Testis (tissue), 3 donors: ENCODE measurements around the gene CDK15. TPM values are rescaled to one million over a fixed set of nuclear protein-coding genes. Genes with fewer than 3 reads are reported as not detected.
"Not testable (repeated sequence)": the region's sequence is repeated elsewhere in the genome, so short reads cannot be mapped to it uniquely, and the experiment has no call there.

Experiments used
- DNase-seq: peaks from one replicate; pipeline ENCODE4 v3.0.0-alpha.2; 2019
- H3K27ac ChIP-seq, 2 donors: fragments of 200-600 bp; sonication (generic); one replicate each; pipeline ENCODE4 v1.5.1; 2019
- H3K27me3 ChIP-seq: fragments of 200-600 bp; sonication (generic); one replicate; pipeline ENCODE4 v1.5.1; 2019
- H3K36me3 ChIP-seq: fragments of 200-600 bp; sonication (generic); one replicate; pipeline ENCODE4 v1.5.1; 2017; ENCODE audit warnings: low read depth; ENCODE audit errors: missing control alignments
- H3K4me1 ChIP-seq: fragments of 200-600 bp; sonication (generic); one replicate; pipeline ENCODE4 v1.5.1; 2019
- H3K4me3 ChIP-seq, 2 donors: fragments of 200-600 bp; sonication (generic); one replicate each; pipeline ENCODE4 v1.5.1; 2017 to 2019
- H3K9me3 ChIP-seq: fragments of 200-600 bp; sonication (generic); one replicate; pipeline ENCODE4 v1.5.1; 2017
- CTCF ChIP-seq, 3 experiments: fragments of 450-650 bp in 2 of 3; fragments of 200-600 bp in 1 of 3; sonication (generic) in 1 of 3; IDR thresholded peaks; one replicate each; pipeline ENCODE4 v1.5.1; 2016 to 2019; ENCODE audit warnings: antibody characterized with exemption in 3 of 3, mild to moderate bottlenecking in 2 of 3, moderate library complexity in 1 of 3
- POLR2A ChIP-seq: fragments of 450-650 bp; IDR thresholded peaks from one replicate; pipeline ENCODE4 v1.6.1; 2017; ENCODE audit warnings: antibody characterized with exemption, mild to moderate bottlenecking, moderate library complexity
- WGBS, 2 donors: methylation state at CpG; one replicate each; pipeline ENCODE4 v1.1.5; 2018; 5-methylcytosine and 5-hydroxymethylcytosine counted together
- intact Hi-C: fragments of 100-400 bp; cut with DNase I; formaldehyde crosslinking; loops from one replicate; pipeline ENCODE4 v1.15.1; 2023; ENCODE audit warnings: low total_unique reads
- polyA plus RNA-seq: library from polyadenylated mRNA; stranded (reverse); fragments of 350-450 nt; fragmentation: Illumina TruSeq; extraction: RNeasy Lipid Tissue Mini Kit (QIAGEN cat#74804); gene quantifications from one replicate; pipeline ENCODE4 v1.2.3, GENCODE V29; 2014; ENCODE audit warnings: low read depth, low replicate concordance; ENCODE audit not compliant: insufficient read depth
- total RNA-seq, 2 donors: library from RNA; depleted of rRNA; stranded (reverse); fragments of >200 nt; gene quantifications; one replicate each; pipeline ENCODE4 v1.2.3, GENCODE V29; 2016

The CDK15 gene
- total and polyA plus RNA-seq, 3 donors from 2014 or later = 1.8 to 6.3 (median 5.6) TPM

GRCh38 chr2:201840726-201841125 is 34.4 kb downstream of the CDK15 start:
- TF ChIP-seq POLR2A (no peak), CTCF (IDR thresholded peaks at IDR 0.05) (no peak)
- H3K4me1 ChIP-seq = no peaks in the 10 kb centered on the region
- intact Hi-C loops = no loop called here
- no peaks in the 10 kb centered on the region for H3K36me3 ChIP-seq
- H3K4me3 ChIP-seq = no peak overlapping the region
- no peak for DNase-seq
- 100% methylated on average over 1 of the region's 1 CpG for WGBS, 2 donors
- H3K9me3 ChIP-seq = no peaks in the 10 kb centered on the region
- no peak overlapping the region for H3K27ac ChIP-seq
- no peaks in the 10 kb centered on the region for H3K27me3 ChIP-seq

- Histone ChIP-seq H3K27me3 (no peaks in the 10 kb centered on the region), H3K9me3 (no peaks in the 10 kb centered on the region), H3K4me3 (no peak overlapping the region), H3K36me3 (no peaks in the 10 kb centered on the region), H3K27ac (no peak overlapping the region), H3K4me1 (no peaks in the 10 kb centered on the region)
- 32 to 37% methylated on average over 5 of the region's 5 CpGs for WGBS, 2 donors
- no peak for DNase-seq
- intact Hi-C loops = no loop called here
- TF ChIP-seq POLR2A (no peak), CTCF (IDR thresholded peaks at IDR 0.05) (no peak)
These were observed 36.0 kb downstream of the CDK15 start for GRCh38 chr2:201842131-201842860.

- H3K36me3 ChIP-seq, intact Hi-C loops, H3K4me3 ChIP-seq, DNase-seq, H3K9me3 ChIP-seq, H3K4me1 ChIP-seq, H3K27ac ChIP-seq, H3K27me3 ChIP-seq: not testable (repeated sequence)
- WGBS, 2 donors = 45 to 95% methylated on average over 2 of the region's 2 CpGs
These were observed 38.6 kb downstream of the CDK15 start for GRCh38 chr2:201844922-201845321.

GRCh38 chr2:201847481-201847880 is 41.1 kb downstream of the CDK15 start:
- Histone ChIP-seq H3K27ac (no peak overlapping the region), H3K9me3 (no peaks in the 10 kb centered on the region), H3K36me3 (no peaks in the 10 kb centered on the region), H3K4me3 (no peak overlapping the region), H3K4me1 (no peaks in the 10 kb centered on the region), H3K27me3 (no peaks in the 10 kb centered on the region)
- intact Hi-C loops = no loop called here
- TF ChIP-seq CTCF (IDR thresholded peaks at IDR 0.05) (no peak), POLR2A (no peak)
- DNase-seq = no peak

DNA sequence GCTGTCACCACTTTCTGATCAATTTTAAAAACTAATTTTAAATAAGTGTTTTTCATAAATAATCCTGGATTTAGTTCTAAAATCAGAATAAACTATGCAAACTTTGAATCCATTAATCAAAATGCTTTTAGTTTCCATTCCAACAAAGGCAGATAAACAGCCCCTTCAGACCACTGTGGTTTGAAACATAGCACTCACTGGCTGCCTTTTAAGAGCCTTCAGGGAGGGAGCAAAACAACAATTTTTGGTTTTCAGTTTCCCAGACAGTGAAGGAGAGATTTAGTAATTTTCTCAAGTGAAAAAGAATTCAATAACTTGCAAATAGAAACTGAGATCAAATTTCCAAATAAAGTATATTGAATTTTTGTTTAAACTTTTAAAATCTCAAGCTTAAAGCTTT is 46.1 kb downstream of the CDK15 start:
- no peak for TF ChIP-seq POLR2A
- no peak for TF ChIP-seq CTCF (IDR thresholded peaks at IDR 0.05)
- no peak overlapping the region for H3K27ac ChIP-seq
- intact Hi-C loops = no loop called here
- H3K4me1 ChIP-seq = no peaks in the 10 kb centered on the region
- H3K36me3 ChIP-seq = no peaks in the 10 kb centered on the region
- no peak for DNase-seq
- H3K9me3 ChIP-seq = no peaks in the 10 kb centered on the region
- H3K27me3 ChIP-seq = no peaks in the 10 kb centered on the region
- H3K4me3 ChIP-seq = no peak overlapping the region
